ENCODE results near the gene SARDH. TPM values are rescaled to one million over a fixed set of nuclear protein-coding genes. Genes with fewer than 3 reads are reported as not detected.

The SARDH gene
- total RNA-seq, 4 donors from 2014 or later, result 0.26 to 0.57 TPM; not detected in 2

GRCh38 chr9:133713960-133714495, 24.1 kb downstream of the SARDH start:
- Histone ChIP-seq H3K9me3 (no peaks in the 10 kb centered on the region), H3K27ac (peak overlapping the region in 1 of 4 donors; percentile 25), H3K4me1 (peaks cover 0 to 11% (median 0%) of the 10 kb centered on the region in 3 donors), H3K4me3 (no peak overlapping the region), H3K36me3 (no peaks in the 10 kb centered on the region), H3K27me3 (peaks cover 0 to 42% (median 0%) of the 10 kb centered on the region in 4 donors)
- intact Hi-C loops (cut with DNase I), result no loop called here
- 81 to 84% methylated on average over 13 to 15 of the region's 18 CpGs for WGBS, 2 donors
- no peak for TF ChIP-seq POLR2A (IDR thresholded peaks at IDR 0.05)
- TF ChIP-seq CTCF (IDR thresholded peaks at IDR 0.05), result no peak
- no peak for DNase-seq

DNA sequence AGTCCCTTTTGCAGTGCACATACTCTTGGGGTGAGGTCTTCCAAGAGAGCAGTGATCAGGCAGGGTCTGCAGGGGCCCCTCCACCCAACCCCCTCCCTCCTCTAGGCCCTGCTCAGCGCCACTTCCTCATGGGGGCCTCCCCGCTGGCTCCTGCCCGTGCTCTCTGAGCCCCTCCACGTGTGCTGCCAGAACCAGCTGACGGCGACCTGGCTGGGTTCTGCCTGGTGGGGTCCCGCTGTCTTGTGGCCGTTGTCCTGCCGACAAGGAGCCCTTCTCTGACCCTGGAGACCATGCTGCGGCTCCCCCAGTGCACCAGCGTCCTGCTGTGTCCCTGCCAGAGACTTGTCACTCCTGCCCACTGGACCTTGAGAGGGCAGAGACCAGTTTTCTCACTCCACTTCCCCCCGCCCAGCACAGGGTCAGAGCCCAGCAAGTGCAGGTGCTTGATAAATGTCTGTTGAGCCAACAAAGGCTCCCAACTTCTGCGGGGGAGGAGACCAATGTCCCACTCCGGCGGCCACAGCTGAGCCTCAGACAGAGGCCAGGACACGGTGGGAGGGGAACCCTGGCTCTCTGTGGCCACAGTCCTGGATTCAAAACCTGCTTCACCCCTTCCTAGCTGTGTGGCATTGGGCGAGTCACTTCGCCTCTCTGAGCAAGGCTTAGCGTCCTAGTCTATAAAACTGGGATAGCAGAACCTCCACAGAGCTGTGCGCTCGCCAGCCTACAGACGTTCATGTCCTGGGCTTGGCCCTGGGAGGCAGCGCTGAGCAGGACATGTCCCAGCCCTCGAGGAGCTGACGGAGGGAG, 24.8 kb downstream of the SARDH start:
- WGBS, 2 donors, result 61 to 73% methylated on average over 6 to 12 of the region's 25 CpGs
- no peak for TF ChIP-seq CTCF (IDR thresholded peaks at IDR 0.05)
- TF ChIP-seq POLR2A (IDR thresholded peaks at IDR 0.05), result no peak
- DNase-seq, result no peak
- Histone ChIP-seq H3K9me3 (no peaks in the 10 kb centered on the region), H3K36me3 (no peaks in the 10 kb centered on the region), H3K27me3 (peaks cover 0 to 42% (median 0%) of the 10 kb centered on the region in 4 donors), H3K4me1 (peaks cover 0 to 11% (median 0%) of the 10 kb centered on the region in 3 donors), H3K27ac (no peak overlapping the region), H3K4me3 (no peak overlapping the region)
- intact Hi-C loops (cut with DNase I), result no loop called here

DNA sequence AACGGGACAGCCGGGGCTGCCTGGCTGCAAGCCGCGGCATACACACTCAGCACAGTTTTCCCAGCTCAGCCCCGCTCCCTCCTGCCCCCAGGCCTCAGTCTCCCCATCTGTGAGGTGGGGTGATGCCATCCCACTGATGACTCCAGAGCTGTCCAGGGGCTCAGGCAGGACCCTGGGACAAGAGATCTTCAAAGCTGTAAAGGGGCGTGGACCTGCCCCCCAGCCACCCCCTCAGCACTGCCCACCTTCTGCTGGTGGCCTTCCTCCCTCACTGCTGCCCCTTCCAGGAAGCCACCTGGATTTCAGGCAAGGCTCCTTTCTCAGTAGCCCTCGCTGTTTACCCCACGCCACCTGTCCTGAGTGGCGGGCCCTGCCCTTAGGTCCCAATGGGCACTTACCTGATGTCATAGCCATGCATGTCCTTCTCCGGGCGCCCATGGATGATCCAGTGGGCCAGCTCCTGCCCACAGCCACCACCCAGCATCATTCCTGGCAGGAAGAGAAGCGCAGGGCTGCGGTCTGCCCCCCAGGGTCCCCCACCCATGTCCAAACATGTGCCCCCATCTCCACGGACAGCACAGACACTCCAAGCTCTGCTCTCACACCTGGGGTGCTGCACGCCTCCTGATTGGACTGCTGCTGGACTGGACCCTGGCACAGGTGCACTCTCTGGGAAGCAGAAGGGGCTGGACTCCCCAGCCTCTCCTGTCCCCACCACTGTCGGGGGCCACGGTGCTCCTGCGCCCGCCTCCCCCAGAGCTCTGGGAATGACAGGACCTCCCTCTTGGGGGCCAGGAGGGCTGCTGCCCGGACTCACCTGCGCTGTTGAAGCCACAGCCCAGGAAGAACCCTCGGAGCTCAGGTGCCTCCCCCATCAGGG, 25.7 kb downstream of the SARDH start:
- Histone ChIP-seq H3K9me3 (no peaks in the 10 kb centered on the region), H3K4me1 (peaks cover 0 to 18% (median 0%) of the 10 kb centered on the region in 3 donors), H3K36me3 (no peaks in the 10 kb centered on the region), H3K27ac (peak overlapping the region in 1 of 4 donors; percentile 26), H3K27me3 (peaks cover 0 to 37% (median 0%) of the 10 kb centered on the region in 4 donors), H3K4me3 (no peak overlapping the region)
- DNase-seq, result no peak
- intact Hi-C loops (cut with DNase I), result no loop called here
- no peak for TF ChIP-seq CTCF (IDR thresholded peaks at IDR 0.05)
- TF ChIP-seq POLR2A (IDR thresholded peaks at IDR 0.05), result no peak
- 81 to 90% methylated on average over 3 to 12 of the region's 22 CpGs for WGBS, 2 donors

DNA sequence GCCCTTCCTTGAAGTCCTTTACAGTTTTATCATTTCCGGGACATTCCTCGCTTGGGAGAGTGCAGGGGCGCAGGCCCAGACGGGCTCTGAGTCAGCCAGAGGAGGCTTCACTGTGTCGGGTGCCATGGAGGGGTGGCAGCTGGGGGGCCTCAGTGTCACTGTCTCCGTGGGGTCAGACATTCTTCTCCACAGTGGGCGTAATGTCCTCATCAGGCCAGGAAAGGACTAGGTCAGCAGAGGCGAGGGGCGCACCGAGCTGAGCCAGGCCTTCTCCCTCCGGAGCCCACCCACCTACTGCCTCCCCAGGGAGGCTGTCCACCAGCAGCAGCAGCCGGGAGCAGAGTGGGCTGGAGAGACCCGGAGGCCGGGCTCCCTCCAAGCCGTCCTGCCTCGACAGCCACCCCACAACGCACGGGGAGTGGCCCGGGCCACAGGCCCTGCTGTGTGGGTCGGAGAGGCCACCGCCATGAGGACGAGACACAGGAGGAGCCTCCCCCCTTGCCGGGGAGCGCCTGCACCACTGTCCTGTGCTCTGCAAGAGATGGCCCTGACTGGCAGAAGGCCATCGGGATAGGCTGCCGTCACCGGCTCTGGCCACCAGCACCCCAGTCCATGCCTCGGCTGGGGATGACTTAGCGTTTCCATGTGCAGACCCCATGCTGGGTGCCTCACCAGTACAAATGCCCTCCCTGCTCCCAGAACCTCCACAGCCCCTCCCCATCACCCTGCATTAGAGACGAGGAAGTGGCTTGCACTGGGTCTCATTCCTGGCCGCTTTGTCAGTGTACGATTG, 26.5 kb downstream of the SARDH start:
- no peak for TF ChIP-seq CTCF (IDR thresholded peaks at IDR 0.05)
- no peak for TF ChIP-seq POLR2A (IDR thresholded peaks at IDR 0.05)
- no peaks in the 10 kb centered on the region for H3K9me3 ChIP-seq
- 87 to 97% methylated on average over 5 to 14 of the region's 32 CpGs for WGBS, 2 donors
- H3K36me3 ChIP-seq, result no peaks in the 10 kb centered on the region
- no peak for DNase-seq
- intact Hi-C loops (cut with DNase I), result no loop called here
- H3K27me3 ChIP-seq, result peaks cover 0 to 28% (median 0%) of the 10 kb centered on the region in 4 donors
- H3K27ac ChIP-seq, result peak overlapping the region in 1 of 4 donors; percentile 26
- H3K4me3 ChIP-seq, result no peak overlapping the region
- peaks cover 0 to 25% (median 0%) of the 10 kb centered on the region in 3 donors for H3K4me1 ChIP-seq

Data from esophagus squamous epithelium (tissue), 5 donors.